ENCODE data around the gene ENTPD3.

Gene ENTPD3

DNA sequence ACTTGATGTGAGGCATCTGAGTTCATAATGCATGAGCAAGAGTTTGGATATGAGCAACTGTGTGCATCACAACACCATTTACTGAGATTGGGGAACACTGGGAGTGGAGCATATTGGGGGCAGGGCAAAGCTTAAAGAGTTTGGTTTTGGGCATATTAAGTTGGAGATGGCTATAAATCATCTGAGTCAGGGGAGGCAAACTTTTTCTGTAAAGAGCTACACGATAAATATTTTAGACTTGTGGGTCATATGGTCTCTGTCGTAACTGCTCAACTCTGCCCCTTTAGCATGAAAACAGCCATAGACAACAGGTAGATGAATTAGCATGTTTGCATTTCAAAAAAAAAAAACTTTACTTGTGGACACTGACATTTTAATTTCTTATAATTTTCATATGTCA, 20.0 kb downstream of the ENTPD3 start:
- TF ChIP-seq, protein P1, sequence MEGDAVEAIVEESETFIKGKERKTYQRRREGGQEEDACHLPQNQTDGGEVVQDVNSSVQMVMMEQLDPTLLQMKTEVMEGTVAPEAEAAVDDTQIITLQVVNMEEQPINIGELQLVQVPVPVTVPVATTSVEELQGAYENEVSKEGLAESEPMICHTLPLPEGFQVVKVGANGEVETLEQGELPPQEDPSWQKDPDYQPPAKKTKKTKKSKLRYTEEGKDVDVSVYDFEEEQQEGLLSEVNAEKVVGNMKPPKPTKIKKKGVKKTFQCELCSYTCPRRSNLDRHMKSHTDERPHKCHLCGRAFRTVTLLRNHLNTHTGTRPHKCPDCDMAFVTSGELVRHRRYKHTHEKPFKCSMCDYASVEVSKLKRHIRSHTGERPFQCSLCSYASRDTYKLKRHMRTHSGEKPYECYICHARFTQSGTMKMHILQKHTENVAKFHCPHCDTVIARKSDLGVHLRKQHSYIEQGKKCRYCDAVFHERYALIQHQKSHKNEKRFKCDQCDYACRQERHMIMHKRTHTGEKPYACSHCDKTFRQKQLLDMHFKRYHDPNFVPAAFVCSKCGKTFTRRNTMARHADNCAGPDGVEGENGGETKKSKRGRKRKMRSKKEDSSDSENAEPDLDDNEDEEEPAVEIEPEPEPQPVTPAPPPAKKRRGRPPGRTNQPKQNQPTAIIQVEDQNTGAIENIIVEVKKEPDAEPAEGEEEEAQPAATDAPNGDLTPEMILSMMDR (conservative IDR thresholded peaks at IDR 0.05): no peak
- TF ChIP-seq ZFX (IDR thresholded peaks at IDR 0.05): no peak
- H3K27ac ChIP-seq: no peak overlapping the region

GRCh38 chr3:40407611-40408010, 20.6 kb downstream of the ENTPD3 start:
- TF ChIP-seq, protein P1 (conservative IDR thresholded peaks at IDR 0.05): no peak
- TF ChIP-seq ZFX (IDR thresholded peaks at IDR 0.05): no peak
- H3K27ac ChIP-seq: no peak overlapping the region

GRCh38 chr3:40414270-40414669, 27.3 kb downstream of the ENTPD3 start:
- no peak overlapping the region for H3K27ac ChIP-seq

GRCh38 chr3:40417845-40418543, 31.0 kb downstream of the ENTPD3 start:
- H3K27ac ChIP-seq: peak overlapping the region; percentile 8; the same call in 1 of the 2 replicates
- TF ChIP-seq, protein P1 (conservative IDR thresholded peaks at IDR 0.05): no peak
- TF ChIP-seq ZFX (IDR thresholded peaks at IDR 0.05): no peak

More at GRCh38 chr3:40414270-40414669, 27.3 kb downstream of the ENTPD3 start:
- no peak for TF ChIP-seq ZFX (IDR thresholded peaks at IDR 0.05)
- TF ChIP-seq, protein P1 (conservative IDR thresholded peaks at IDR 0.05): no peak

DNA sequence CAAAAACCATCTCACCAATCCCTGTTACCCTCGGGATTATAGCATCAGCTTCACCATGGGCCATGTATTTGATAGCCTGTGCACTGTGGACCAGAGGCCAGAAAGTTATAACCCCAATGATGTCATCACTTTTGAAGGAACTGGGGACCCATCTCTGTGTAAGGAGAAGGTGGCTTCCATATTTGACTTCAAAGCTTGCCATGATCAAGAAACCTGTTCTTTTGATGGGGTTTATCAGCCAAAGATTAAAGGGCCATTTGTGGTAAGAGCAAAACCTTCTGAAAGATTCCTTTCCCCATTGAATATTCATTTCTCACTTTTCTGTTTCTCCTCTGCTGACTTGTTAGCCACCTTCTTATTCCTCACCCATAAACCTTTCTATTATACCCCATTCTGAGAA, 35.9 kb downstream of the ENTPD3 start:
- TF ChIP-seq, protein P1 (conservative IDR thresholded peaks at IDR 0.05): no peak
- no peak for TF ChIP-seq ZFX (IDR thresholded peaks at IDR 0.05)
- H3K27ac ChIP-seq: no peak overlapping the region

DNA sequence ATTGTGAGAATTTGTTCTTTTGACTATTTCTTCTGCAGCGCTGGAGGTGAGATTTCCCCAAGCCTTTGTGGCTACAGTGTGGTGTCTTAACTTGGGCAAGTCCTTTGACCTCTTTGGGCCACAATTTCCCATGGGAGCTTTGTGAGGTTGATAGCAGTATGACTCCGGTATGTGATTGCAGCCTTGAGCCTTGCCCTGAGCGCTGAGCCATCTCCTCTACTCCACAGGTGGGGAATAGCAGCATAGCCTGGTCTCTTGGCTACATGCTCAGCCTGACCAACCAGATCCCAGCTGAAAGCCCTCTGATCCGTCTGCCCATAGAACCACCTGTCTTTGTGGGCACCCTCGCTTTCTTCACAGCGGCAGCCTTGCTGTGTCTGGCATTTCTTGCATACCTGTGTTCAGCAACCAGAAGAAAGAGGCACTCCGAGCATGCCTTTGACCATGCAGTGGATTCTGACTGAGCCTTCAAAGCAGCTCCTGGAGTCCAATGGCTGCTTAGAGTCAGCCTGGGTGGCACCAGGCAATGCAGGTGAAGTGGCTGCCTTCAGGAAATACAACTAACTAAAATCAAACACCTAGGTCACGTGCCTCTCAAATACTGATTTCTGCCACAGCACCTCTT, 40.2 kb downstream of the ENTPD3 start:
- no peak overlapping the region for H3K27ac ChIP-seq
- TF ChIP-seq ZFX (IDR thresholded peaks at IDR 0.05): no peak
- TF ChIP-seq, protein P1 (conservative IDR thresholded peaks at IDR 0.05): no peak

- no peak overlapping the region for H3K27ac ChIP-seq
- TF ChIP-seq, protein P1 (conservative IDR thresholded peaks at IDR 0.05): peak; percentile 21
- TF ChIP-seq ZFX (IDR thresholded peaks at IDR 0.05): no peak
Measured at GRCh38 chr3:40432793-40433192, 45.8 kb downstream of the ENTPD3 start.
